GM19324 (cell line): ENCODE measurements around the gene RNF39.
"Not testable (repeated sequence)": the region's sequence is repeated elsewhere in the genome, so short reads cannot be mapped to it uniquely, and the experiment has no call there.

Source experiments
- ATAC-seq: cut with Tn5 transposase; IDR thresholded peaks from one replicate; pipeline ENCODE4 v1.9.1; 2021; ENCODE audit warnings: mild to moderate bottlenecking, moderate library complexity; ENCODE audit not compliant: unreplicated experiment, low FRiP score

The RNF39 gene

GRCh38 chr6:30075094-30075789 is at the start of gene RNF39:
Gene RNF39, minus strand, starts transcription at chr6:30075769. Its CDS starts 184 bp downstream, at chr6:30075585.
- no peak for ATAC-seq

GRCh38 chr6:30122515-30122914 is 46.9 kb upstream of the RNF39 start:
- no peak for ATAC-seq

GRCh38 chr6:30121446-30122366 is 46.1 kb upstream of the RNF39 start:
- no peak for ATAC-seq

- ATAC-seq: not testable (repeated sequence)
Observed at GRCh38 chr6:30118691-30119090, 43.1 kb upstream of the RNF39 start.

- ATAC-seq: no peak
Observed at GRCh38 chr6:30116724-30117123, 41.2 kb upstream of the RNF39 start.

- ATAC-seq: no peak
Observed at GRCh38 chr6:30113841-30114240, 38.3 kb upstream of the RNF39 start.

- peak; percentile 74 for ATAC-seq
Observed at GRCh38 chr6:30113003-30113759, 37.6 kb upstream of the RNF39 start, which contains the start of gene TRIM31. Gene TRIM31, minus strand, starts transcription at chr6:30113090. Its CDS starts 285 bp downstream, at chr6:30112805.

GRCh38 chr6:30112402-30112994 is 36.9 kb upstream of the RNF39 start:
- ATAC-seq: no peak

GRCh38 chr6:30111266-30111856 is 35.8 kb upstream of the RNF39 start:
- ATAC-seq: no peak

GRCh38 chr6:30104661-30105060 is 29.1 kb upstream of the RNF39 start:
- no peak for ATAC-seq

GRCh38 chr6:30103872-30104179 is 28.3 kb upstream of the RNF39 start:
- no peak for ATAC-seq

GRCh38 chr6:30102970-30103871 is 27.7 kb upstream of the RNF39 start:
- ATAC-seq: no peak

- ATAC-seq: no peak
Observed at GRCh38 chr6:30102414-30102969, 26.9 kb upstream of the RNF39 start.

- no peak for ATAC-seq
Observed at GRCh38 chr6:30101444-30102413, 26.2 kb upstream of the RNF39 start.

GRCh38 chr6:30100585-30101443 is 25.2 kb upstream of the RNF39 start:
- no peak for ATAC-seq

GRCh38 chr6:30100154-30100553 is 24.6 kb upstream of the RNF39 start:
- ATAC-seq: no peak
